ENCODE data around the gene FAAP24.
"Not testable (repeated sequence)": the region's sequence is repeated elsewhere in the genome, so short reads cannot be mapped to it uniquely, and the experiment has no call there.

The FAAP24 gene

GRCh38 chr19:33000510-33000909 is 28.5 kb downstream of the FAAP24 start:
- no peak for DNase-seq

- no peak for DNase-seq
Observed at GRCh38 chr19:33000910-33001309, 28.9 kb downstream of the FAAP24 start.

- DNase-seq, result not testable (repeated sequence)
Observed at GRCh38 chr19:33002126-33002865, 30.3 kb downstream of the FAAP24 start.

DNA sequence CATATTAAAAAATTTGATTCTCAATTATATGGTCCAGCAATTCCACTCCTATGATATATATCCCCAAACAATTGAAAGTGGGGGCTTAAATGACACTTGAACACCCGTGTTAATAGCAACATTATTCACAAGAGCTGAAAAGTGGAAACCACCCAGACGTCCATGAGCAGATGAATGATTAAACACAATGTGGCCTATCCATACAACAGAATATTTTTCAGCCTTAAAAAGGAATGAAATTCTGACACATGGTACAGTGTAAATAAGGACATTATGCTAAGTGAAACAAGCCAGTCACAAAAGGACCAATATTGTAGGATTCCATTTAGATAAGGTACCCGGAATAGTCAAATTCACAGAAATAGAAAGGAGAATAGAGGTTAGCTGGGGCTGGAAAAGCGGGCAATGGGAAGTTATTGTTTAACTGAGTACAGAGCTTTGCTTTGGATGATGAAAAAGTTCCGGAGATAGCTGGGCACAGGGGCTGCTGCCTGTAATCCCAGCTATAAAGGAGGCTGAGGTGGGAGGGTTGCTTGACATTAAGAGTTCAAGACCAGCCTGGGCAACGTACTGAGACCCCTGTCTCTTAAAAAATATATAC is 31.5 kb downstream of the FAAP24 start:
- not testable (repeated sequence) for DNase-seq

DNA sequence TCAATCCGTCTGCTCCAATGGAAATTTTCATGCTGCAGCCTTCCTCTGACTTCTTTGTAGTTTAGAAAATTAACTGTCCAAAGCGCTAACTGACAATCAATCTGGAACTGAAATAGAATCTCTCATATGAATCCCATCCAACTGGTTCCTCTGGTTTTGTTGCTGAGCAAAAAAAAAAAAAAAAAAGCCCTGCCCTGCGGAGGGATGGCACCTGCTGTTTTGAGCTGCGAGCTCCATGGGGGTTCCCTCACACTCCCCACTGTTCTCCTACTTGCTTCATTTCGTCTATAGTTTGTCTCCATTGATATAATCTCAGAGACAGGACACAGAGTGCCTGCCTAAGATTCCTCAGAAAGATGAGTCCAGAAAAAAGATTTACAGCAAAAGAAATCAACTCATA is 33.4 kb downstream of the FAAP24 start:
- DNase-seq, result no peak

DNA sequence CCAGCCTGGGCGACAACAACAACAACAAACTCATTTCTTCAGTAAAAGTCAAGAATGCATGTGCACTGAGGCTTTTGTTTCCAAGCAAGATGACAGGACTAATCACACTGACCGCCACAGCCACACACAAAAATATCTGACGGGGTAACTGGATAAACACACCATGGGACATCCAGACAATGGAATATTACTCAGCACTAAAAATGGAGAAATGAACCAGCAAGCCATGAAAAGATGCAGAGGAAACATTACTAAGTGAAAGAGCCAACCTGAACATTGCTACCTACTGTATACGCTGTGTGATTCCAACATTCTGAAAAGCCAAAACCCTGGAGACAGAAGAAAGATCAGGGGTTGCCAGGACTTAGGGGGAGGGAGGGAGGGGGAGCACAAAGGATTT is 36.7 kb downstream of the FAAP24 start:
- no peak for DNase-seq

DNA sequence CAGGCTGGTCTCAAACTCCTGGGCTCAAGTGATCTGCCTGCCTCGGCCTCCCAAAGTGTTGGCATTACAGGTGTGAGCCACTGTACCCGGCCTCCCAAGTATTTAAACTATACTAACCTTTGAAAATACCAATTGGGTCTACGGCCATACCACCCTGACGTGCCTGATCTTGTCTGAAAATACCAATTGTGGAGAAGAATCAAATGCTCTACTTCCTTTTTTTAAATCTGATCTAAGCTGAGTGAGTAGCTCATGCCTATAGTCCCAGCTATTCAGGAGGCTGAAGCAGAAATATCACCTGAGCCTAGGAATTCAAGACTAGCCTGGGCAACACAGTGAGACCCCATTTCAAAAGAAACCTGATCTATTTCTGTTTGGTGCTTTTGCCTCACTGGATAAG is 38.8 kb downstream of the FAAP24 start:
- DNase-seq, result not testable (repeated sequence)

DNA sequence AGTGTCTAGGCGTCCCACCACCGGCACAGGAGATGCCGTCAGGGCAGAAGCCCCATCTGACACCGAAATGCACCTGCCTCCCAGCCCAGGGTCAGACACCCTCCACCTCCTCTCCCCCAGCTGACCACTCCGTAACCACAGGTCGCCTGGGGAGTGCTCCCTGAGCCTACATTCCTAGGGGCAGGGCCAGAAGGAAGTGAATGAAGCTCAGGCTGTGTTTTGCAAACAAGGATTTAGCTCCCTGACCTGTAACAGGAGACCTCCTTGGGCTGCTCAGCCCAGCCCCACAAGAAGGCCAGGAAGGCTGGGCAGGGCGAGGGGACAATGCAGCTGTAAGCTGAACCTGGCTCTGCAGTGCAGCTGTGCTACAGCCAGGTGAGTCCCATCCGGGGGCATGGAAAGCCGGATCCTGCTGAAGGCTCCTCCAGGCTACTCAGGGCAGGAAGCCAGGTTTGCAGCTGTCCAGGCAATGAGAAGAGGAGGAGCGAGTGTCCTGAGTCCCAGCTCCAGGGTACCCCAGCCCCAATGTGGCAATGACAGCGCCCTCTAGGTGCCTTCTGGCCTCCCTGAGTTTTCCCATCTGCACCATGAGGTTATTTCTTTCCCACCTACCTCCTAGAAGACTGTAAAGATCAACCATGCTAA is 50.6 kb downstream of the FAAP24 start:
- DNase-seq, result no peak

GRCh38 chr19:33024398-33024797 is 52.4 kb downstream of the FAAP24 start:
- DNase-seq, result no peak

- not testable (repeated sequence) for DNase-seq
Observed at GRCh38 chr19:33025468-33026238, 53.6 kb downstream of the FAAP24 start.

DNA sequence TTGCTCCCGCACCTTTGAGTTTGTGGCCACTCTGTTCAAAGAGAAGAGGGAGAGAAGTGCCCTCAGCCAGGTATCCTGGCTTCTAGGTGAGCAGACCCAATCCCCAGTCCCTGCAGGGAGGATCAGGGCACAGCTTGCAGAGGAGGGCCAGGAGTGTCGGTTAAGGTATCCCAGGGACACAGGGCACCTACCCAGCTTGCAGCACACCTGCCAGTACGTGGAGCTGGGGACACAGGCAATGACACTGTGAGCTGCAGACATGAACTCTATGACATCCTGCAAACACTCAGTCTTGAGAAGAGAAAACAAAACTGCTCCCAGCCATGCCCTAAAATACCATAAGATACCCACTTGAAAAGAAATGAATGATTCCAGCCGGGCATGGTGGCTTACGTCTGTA is 54.6 kb downstream of the FAAP24 start:
- not testable (repeated sequence) for DNase-seq

Measured in cortex of kidney (tissue), 1 donor.